Measurements from ENCODE around the gene NFAM1.

DNA sequence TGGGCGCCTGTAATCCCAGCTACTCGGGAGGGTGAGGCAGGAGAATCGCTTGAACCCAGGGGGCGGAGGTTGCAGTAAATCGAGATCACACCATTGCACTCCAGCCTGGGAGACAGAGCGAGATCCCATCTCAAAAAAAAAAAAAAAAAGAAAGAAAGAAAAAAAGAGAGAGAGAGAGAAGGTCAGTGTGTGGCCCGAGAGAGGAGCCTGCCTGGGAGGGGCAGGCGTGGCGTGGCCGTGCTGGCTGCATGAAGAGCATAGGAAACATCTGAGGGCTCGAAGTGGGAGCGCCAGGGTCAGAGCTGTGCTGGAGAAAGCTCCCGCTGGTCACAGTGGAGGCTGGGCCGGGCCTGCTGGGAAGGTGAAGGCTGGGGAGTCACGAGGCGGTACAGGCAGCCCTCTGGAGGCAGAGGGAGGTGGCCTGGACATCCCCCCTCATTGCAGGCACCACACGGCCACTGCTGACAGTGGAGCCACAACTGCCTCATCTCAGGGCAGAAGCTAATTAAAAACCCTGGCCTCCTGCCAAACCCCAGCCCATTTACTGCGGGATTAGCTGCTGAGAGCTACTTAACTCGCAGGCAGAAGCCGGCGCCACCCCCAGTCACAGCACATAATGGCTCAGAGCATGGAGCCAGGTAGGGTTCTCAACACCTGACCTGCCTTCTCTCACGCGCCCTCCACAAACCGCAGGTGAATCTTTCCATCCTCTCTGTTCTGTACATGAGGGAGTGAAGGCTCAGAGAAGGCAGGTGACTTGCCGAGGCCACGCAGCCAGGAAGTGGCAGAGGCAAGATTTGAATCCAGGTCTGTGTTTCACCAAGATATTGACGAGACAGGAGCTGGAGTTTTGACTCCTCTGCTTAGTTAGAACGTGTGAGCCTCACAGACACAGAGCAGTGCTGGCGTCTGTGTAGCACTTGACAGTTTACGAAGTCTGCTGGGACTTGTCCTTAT, 32.6 kb downstream of the NFAM1 start:
- TF ChIP-seq, protein P1, sequence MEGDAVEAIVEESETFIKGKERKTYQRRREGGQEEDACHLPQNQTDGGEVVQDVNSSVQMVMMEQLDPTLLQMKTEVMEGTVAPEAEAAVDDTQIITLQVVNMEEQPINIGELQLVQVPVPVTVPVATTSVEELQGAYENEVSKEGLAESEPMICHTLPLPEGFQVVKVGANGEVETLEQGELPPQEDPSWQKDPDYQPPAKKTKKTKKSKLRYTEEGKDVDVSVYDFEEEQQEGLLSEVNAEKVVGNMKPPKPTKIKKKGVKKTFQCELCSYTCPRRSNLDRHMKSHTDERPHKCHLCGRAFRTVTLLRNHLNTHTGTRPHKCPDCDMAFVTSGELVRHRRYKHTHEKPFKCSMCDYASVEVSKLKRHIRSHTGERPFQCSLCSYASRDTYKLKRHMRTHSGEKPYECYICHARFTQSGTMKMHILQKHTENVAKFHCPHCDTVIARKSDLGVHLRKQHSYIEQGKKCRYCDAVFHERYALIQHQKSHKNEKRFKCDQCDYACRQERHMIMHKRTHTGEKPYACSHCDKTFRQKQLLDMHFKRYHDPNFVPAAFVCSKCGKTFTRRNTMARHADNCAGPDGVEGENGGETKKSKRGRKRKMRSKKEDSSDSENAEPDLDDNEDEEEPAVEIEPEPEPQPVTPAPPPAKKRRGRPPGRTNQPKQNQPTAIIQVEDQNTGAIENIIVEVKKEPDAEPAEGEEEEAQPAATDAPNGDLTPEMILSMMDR (IDR thresholded peaks at IDR 0.05): no peak
- no peak for TF ChIP-seq ZFX (IDR thresholded peaks at IDR 0.05; ENCODE audit: borderline replicate concordance)

All from 22Rv1 (cell line).